Sigmoid colon (tissue), 7 donors: Measurements from ENCODE around the gene BCAS3. TPM values are rescaled to one million over a fixed set of nuclear protein-coding genes. Genes with fewer than 3 reads are reported as not detected.
A peak's percentile ranks its signal among the peaks of the same experiment; 100 is the strongest.

Experiments
- DNase-seq: peaks from one replicate; pipeline ENCODE4 v3.0.0-alpha.2; 2019
- H3K27ac ChIP-seq, 4 donors: fragments of 200-600 bp; sonication (generic); one replicate each; pipeline ENCODE4 v1.5.1; 2016 to 2019; ENCODE audit warnings: mild to moderate bottlenecking in 1 of 4
- H3K27me3 ChIP-seq, 3 donors: fragments of 200-600 bp; sonication (generic); one replicate each; pipeline ENCODE4 v1.5.1; 2019; ENCODE audit warnings: mild to moderate bottlenecking in 1 of 3
- H3K36me3 ChIP-seq, 4 donors: fragments of 200-600 bp; sonication (generic); one replicate each; pipeline ENCODE4 v1.5.1; 2016 to 2019
- H3K4me1 ChIP-seq, 4 donors: fragments of 200-600 bp; sonication (generic); one replicate each; pipeline ENCODE4 v1.5.1; 2017 to 2019
- H3K4me3 ChIP-seq, 4 donors: fragments of 200-600 bp; sonication (generic); one replicate each; pipeline ENCODE4 v1.5.1; 2017 to 2019; ENCODE audit warnings: mild to moderate bottlenecking in 2 of 4, moderate library complexity in 1 of 4
- H3K9me3 ChIP-seq, 4 donors: fragments of 200-600 bp in 3 of 4; sonication (generic) in 3 of 4; one replicate each; pipeline versions ENCODE4 v1.5.1 to v1.6.1; 2013 to 2019
- CTCF ChIP-seq, 4 experiments: fragments of 450-650 bp in 3 of 4; fragments of 200-600 bp in 1 of 4; IDR thresholded peaks; one replicate each; pipeline ENCODE4 v1.5.1; 2016 to 2019; ENCODE audit warnings: antibody characterized with exemption in 4 of 4, mild to moderate bottlenecking in 3 of 4, moderate library complexity in 2 of 4
- EP300 ChIP-seq, 4 donors: sonication (generic); formaldehyde crosslinking; IDR thresholded peaks; one replicate each; pipeline ENCODE4 v1.6.1; 2017; ENCODE audit warnings: antibody characterized with exemption in 4 of 4
- POLR2A ChIP-seq, 2 donors: fragments of 450-650 bp; IDR thresholded peaks; one replicate each; pipeline ENCODE4 v1.6.1; 2016; ENCODE audit warnings: antibody characterized with exemption in 2 of 2, mild to moderate bottlenecking in 2 of 2, moderate library complexity in 2 of 2
- POLR2AphosphoS5 ChIP-seq, 4 donors: sonication (generic); formaldehyde crosslinking; IDR thresholded peaks; one replicate each; pipeline ENCODE4 v1.6.1; 2017; ENCODE audit warnings: antibody characterized with exemption in 4 of 4
- WGBS, 2 donors: extraction: QIAGEN DNeasy Blood & Tissue Kit; methylation state at CpG; one replicate each; pipeline ENCODE4 v1.1.7; 2013; 5-methylcytosine and 5-hydroxymethylcytosine counted together
- intact Hi-C: fragments of 100-400 bp; cut with DNase I; formaldehyde crosslinking; loops from one replicate; pipeline ENCODE4 v1.15.1; 2023
- polyA plus RNA-seq, 3 donors: library from polyadenylated mRNA; stranded (reverse); fragments of 200-250 nt; gene quantifications; one replicate each; pipeline ENCODE4 v1.2.3, GENCODE V29; 2013
- total RNA-seq, 4 donors: library from RNA; depleted of rRNA; stranded (reverse); fragments of >200 nt; gene quantifications; one replicate each; pipeline ENCODE4 v1.1.0, GENCODE V29; 2016
- donor health status: healthy with polysubstance abuse.
- donor health status: Bipolar disorder and iron deficiency.
- donor health status: healthy.

Gene BCAS3
- total and polyA plus RNA-seq, 7 donors, result 6.3 to 38.5 (median 28.5) TPM

- intact Hi-C loops, result no loop called here
- Histone ChIP-seq H3K27me3 (no peaks in the 10 kb centered on the region), H3K9me3 (no peaks in the 10 kb centered on the region), H3K4me3 (no peak overlapping the region), H3K27ac (peak overlapping the region in 1 of 4 donors; percentile 39), H3K4me1 (peaks cover 0 to 3% (median 0%) of the 10 kb centered on the region in 4 donors), H3K36me3 (no peaks in the 10 kb centered on the region)
- TF ChIP-seq POLR2A (IDR thresholded peaks at IDR 0.05) (no peak), EP300 (IDR thresholded peaks at IDR 0.05) (no peak), CTCF (IDR thresholded peaks at IDR 0.05) (no peak), POLR2AphosphoS5 (IDR thresholded peaks at IDR 0.05) (no peak)
- DNase-seq, result no peak
- 68 to 77% methylated on average over 7 of the region's 7 CpGs for WGBS, 2 donors
Observed at GRCh38 chr17:61203671-61204131, 526.0 kb downstream of the BCAS3 start.

- Histone ChIP-seq H3K27ac (peak overlapping the region in 1 of 4 donors; percentile 39), H3K4me3 (no peak overlapping the region), H3K4me1 (peaks cover 0 to 3% (median 3%) of the 10 kb centered on the region in 4 donors), H3K9me3 (no peaks in the 10 kb centered on the region), H3K36me3 (no peaks in the 10 kb centered on the region), H3K27me3 (no peaks in the 10 kb centered on the region)
- TF ChIP-seq EP300 (IDR thresholded peaks at IDR 0.05) (no peak), POLR2AphosphoS5 (IDR thresholded peaks at IDR 0.05) (no peak), POLR2A (IDR thresholded peaks at IDR 0.05) (no peak), CTCF (IDR thresholded peaks at IDR 0.05) (no peak)
- WGBS, 2 donors, result 92 to 94% methylated on average over 5 of the region's 5 CpGs
- DNase-seq, result no peak
- intact Hi-C loops, result no loop called here
Observed at GRCh38 chr17:61204456-61204855, 526.8 kb downstream of the BCAS3 start.

- Histone ChIP-seq H3K27ac (peak overlapping the region in 1 of 4 donors; percentile 22), H3K9me3 (no peaks in the 10 kb centered on the region), H3K36me3 (no peaks in the 10 kb centered on the region), H3K4me3 (no peak overlapping the region), H3K27me3 (no peaks in the 10 kb centered on the region), H3K4me1 (peaks cover 0 to 12% (median 5%) of the 10 kb centered on the region in 4 donors)
- DNase-seq, result no peak
- WGBS, 2 donors, result 90 to 92% methylated on average over 3 of the region's 3 CpGs
- TF ChIP-seq CTCF (IDR thresholded peaks at IDR 0.05) (no peak), POLR2A (IDR thresholded peaks at IDR 0.05) (no peak), POLR2AphosphoS5 (IDR thresholded peaks at IDR 0.05) (no peak), EP300 (IDR thresholded peaks at IDR 0.05) (no peak)
- intact Hi-C loops, result no loop called here
Observed at GRCh38 chr17:61205401-61205800, 527.8 kb downstream of the BCAS3 start.

GRCh38 chr17:61205931-61206330, 528.3 kb downstream of the BCAS3 start:
- 93 to 94% methylated on average over 4 of the region's 4 CpGs for WGBS, 2 donors
- no peaks in the 10 kb centered on the region for H3K9me3 ChIP-seq
- peak overlapping the region in 1 of 4 donors; percentile 22 for H3K27ac ChIP-seq
- TF ChIP-seq POLR2A (IDR thresholded peaks at IDR 0.05), result no peak
- no peak for TF ChIP-seq POLR2AphosphoS5 (IDR thresholded peaks at IDR 0.05)
- TF ChIP-seq EP300 (IDR thresholded peaks at IDR 0.05), result no peak
- TF ChIP-seq CTCF (IDR thresholded peaks at IDR 0.05), result no peak
- intact Hi-C loops, result no loop called here
- no peak for DNase-seq
- no peaks in the 10 kb centered on the region for H3K27me3 ChIP-seq
- peaks cover 0 to 12% (median 5%) of the 10 kb centered on the region in 4 donors for H3K4me1 ChIP-seq
- no peaks in the 10 kb centered on the region for H3K36me3 ChIP-seq
- no peak overlapping the region for H3K4me3 ChIP-seq

GRCh38 chr17:61206922-61207321, 529.3 kb downstream of the BCAS3 start:
- DNase-seq, result no peak
- H3K4me1 ChIP-seq, result peaks cover 0 to 12% (median 3%) of the 10 kb centered on the region in 4 donors
- no peak overlapping the region for H3K27ac ChIP-seq
- WGBS, 2 donors, result 92 to 95% methylated on average over 5 of the region's 5 CpGs
- no peak overlapping the region for H3K4me3 ChIP-seq
- H3K27me3 ChIP-seq, result no peaks in the 10 kb centered on the region
- no peak for TF ChIP-seq EP300 (IDR thresholded peaks at IDR 0.05)
- H3K9me3 ChIP-seq, result no peaks in the 10 kb centered on the region
- H3K36me3 ChIP-seq, result no peaks in the 10 kb centered on the region
- intact Hi-C loops, result no loop called here
